Stimulated activated CD4-positive, alpha-beta T cell treated with anti-CD3 and anti-CD28 coated beads, Interleukin-2, amount 100 ng/mL, for 24 hours (primary cell): ENCODE results near the gene GBP7.
"Not testable (repeated sequence)": the region's sequence is repeated elsewhere in the genome, so short reads cannot be mapped to it uniquely, and the experiment has no call there.

ENCODE experiments used
- DNase-seq, 2 donors: peaks; one replicate each; pipeline ENCODE4 v3.0.0-alpha.2; 2020

The GBP7 gene

DNA sequence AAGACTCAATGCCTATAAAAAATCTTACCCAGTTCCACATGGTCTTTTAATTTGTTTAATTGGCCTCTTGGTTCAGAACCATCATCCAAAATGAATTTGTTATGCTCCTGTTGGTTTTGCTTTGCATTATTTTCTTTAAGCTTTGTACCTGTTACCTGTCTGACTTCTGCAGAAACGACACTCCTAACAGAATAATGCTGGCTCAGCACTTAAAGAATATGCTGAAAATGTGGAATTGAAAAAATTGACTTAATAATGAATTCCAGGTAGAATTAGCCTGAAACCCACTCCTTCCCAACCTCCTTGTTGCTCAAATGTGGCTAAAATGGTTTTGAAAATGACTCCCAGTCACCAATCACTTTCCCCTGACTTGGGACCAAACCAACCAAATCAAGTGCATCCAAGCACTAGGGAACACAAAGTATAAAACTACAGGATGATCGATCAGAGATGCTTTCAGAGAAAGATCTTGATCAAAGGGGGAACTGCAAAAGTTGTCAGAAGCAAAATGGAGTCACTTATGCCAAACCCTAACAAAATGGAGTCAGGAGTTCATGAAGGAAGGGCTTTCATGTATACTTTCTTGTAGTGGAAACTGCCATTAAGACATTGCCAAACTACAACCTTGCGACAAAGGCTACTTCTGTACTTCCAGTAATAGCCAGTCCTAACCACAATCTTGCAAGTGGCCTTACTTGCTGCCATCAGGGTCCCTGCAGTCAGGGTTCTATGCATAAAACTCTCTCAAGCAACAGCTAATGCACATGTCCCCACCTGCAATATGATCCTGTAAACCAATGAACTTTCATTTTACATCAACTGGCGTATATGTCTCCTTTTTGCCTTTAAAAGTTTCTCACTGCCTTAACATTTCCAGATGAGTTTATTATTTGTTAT is 5.4 kb downstream of the GBP7 start:
- no peak for DNase-seq

DNA sequence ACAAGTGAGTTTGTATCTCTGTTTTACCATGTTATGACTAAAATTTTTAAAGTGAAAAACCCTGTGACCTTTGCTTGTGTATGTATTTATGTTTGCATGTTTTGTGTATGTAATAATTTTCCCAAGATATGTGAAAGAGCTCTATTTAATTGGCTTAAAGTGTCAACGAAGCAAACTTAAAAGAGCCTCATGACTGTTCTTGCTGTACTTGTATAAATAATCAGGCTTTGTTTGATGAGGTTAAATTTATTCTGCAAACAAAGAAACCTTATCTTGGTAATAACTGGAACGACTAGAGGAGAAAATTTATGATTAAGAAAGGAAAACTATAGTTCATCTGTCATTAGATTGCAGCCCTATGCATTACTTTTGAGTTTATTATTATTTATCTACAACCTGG is 6.6 kb downstream of the GBP7 start:
- DNase-seq = no peak

- DNase-seq = no peak
These were observed 8.1 kb downstream of the GBP7 start for GRCh38 chr1:89167590-89168230.

- no peak for DNase-seq
These were observed 9.1 kb downstream of the GBP7 start for GRCh38 chr1:89166705-89167104.

DNA sequence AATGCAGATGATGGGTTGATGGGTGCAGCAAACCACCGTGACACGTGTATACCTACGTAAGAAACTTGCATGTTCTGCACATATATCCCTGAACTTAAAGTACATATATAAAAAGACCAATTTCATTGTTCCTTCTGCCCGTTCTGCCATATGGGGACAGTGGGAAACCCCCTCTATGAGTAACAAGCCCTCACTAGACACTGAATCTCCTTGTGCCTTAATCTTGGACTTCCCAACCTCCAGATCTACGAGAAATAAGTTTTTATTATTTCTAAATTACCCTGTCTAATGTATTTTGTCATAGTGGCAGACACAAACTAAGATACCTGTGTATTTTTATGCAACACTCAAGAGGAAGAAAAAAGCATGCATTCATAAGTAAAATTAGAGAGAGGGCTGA is 10.0 kb downstream of the GBP7 start:
- DNase-seq = no peak

- no peak for DNase-seq
These were observed 24.8 kb downstream of the GBP7 start for GRCh38 chr1:89151047-89151446.

DNA sequence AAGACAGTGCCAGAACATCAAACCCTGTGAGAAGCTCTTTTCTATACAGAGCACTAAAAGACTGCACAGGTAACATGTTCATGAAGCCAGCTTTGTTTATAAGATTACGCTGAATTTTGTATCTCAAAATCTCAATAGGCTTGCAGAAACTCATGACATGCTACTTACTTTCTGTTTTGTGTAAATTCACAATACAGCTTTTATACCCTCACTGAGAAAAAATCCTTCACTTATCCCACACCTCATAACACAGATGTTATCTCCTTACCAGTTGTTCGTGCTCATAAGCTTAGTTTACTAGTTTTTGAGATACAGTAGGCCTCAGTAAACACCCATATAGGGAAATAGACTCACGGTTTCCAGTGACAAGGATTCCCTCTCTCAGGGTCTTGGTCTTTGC is 25.8 kb downstream of the GBP7 start:
- no peak for DNase-seq

GRCh38 chr1:89149229-89149628 is 26.6 kb downstream of the GBP7 start:
- no peak for DNase-seq

DNA sequence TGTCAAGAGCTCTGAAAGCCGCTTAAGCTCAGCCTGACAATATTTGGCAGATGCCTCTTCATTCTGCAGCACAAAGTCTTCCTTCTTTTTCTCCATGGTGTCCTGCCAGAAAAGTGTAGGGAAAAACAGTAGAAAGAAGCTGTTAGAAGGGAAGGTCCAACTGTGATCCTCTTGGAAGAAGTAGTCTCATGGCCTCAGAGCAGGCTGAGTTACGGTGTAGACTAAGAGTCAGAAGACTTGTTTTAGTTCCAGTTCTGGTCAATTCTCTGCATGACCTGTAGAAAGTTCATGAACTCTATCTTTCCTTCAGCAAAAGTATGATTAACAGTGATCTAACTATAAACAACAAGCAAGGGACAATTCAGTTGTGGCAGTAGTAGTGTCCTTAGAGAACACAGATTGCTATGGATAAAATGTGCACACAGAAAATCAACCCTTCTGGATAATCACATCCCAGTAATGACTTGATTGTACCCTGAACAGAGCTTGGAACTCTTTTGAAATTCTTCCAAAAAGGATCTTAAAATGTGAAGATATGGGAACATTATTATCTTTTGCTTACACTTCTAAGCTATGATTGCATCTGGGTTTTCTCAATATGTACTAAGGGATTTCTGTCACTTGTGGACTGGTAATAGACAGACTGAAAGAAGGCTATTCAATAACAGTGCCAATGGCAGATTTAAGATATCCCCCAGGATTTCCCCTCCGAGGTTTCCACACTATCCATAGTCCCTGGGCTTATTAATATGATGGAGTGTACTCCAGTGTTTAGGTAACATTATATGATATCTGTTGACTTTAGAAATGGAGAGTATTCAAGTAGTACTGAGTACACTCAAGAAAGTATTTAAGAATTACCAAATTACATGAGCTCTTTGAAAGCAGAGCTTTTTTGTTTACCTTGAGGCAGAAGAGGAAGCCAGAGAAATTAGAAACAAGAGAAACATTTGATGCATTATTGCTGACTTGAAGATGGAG is 27.8 kb downstream of the GBP7 start:
- no peak for DNase-seq

- no peak for DNase-seq
These were observed 29.1 kb downstream of the GBP7 start for GRCh38 chr1:89146721-89147120.

DNA sequence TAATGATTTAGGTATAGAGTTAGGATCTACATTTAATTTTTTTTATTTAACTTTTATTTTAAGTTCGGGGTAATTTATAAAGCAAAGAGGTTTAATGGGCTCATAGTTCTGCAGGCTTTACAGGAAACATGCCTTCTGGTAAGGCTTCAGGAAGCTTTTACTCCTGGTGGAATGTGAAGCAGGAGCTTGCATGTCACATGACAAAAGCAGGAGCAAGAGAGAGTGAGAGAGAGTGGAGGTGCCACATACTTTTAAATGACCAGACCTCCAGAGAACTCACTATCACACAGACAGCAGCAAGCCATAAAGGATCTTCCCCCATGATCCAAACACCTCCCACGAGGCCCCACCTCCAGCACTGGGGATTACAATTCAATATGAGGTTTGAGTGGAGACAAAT is 32.3 kb downstream of the GBP7 start:
- no peak for DNase-seq

DNA sequence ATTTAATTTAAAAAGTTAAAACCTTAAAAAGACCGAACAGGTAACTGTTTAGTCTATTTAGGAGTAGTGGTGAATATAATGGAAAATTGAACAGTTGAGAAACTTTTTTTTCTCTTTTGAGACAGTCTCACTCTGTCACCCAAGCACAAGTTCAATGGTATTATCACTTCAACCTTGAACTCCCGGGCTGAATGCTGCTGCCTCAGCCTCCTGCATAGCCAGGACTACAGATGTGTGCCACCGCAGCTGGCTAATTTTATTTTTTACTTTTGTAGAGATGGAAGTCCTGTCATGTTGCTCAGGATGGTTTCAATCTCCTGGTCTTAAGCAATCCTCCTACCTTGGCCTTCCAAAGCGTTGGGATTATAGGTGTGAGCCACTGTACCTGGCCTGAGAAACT is 33.6 kb downstream of the GBP7 start:
- DNase-seq = no peak

DNA sequence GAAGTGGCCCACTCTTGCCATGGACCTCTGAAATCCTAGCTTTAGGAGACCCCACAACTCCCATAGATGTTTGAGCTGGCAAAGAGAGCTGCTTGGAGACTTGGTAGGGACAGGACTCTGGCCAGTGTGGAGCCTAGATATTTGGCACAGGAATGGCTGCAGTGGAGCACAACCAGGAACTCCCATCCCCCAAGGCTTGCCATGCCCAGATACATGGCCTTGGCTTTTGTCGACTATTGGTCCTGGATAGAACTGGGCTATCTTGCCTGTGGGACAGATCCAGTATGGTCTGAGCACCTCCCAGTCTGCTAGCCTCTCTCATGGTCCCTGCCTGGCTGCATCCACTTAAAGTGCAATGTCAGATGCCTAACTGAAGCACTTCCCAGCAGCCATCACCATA is 42.1 kb downstream of the GBP7 start:
- DNase-seq = no peak

GRCh38 chr1:89130716-89131115 is 45.1 kb downstream of the GBP7 start:
- no peak for DNase-seq

- DNase-seq = no peak
These were observed 45.9 kb downstream of the GBP7 start for GRCh38 chr1:89129911-89130310.

- DNase-seq = not testable (repeated sequence)
These were observed 47.8 kb downstream of the GBP7 start for GRCh38 chr1:89128003-89128458.

- DNase-seq = peak; percentile 62 to 75
These were observed 48.9 kb downstream of the GBP7 start for GRCh38 chr1:89126602-89127565.

DNA sequence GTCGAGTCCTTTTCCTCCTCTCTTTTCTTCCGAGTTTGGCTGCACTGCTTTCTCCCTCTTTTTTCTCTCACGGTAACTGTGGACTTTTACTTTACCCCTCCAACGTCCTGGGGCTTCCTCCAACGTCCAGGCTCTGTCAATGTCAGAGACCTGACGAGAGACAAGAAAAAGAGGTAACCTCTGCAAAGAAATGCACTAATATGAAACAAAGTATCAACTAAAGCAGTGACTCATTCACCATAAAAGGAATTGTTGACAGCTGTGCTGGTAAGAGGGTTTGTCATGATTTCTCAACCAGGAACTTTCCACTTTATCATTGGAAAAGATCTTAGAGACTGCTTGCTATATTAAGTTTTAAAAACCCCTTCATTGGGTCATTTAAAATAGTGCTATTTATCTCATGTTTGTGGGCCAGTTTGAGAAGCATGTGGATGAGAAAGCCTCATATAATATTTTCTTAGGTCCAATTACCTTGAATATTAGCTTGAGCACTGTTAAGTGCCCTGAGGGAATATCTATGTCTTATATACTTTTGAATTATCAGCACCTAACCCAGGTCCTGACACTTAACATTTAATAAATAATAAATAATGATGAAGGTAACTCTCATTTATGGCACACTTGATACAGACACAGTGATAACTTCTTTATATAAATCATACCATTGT is 49.8 kb downstream of the GBP7 start, which contains the start of gene GBP2:
TSS of gene GBP2 (minus strand) at position 202 of the 668 bp plus-strand sequence. CDS start 4,148 bp downstream, outside the sequence.
- peak in 1 of 2 donors; percentile 44 for DNase-seq

DNA sequence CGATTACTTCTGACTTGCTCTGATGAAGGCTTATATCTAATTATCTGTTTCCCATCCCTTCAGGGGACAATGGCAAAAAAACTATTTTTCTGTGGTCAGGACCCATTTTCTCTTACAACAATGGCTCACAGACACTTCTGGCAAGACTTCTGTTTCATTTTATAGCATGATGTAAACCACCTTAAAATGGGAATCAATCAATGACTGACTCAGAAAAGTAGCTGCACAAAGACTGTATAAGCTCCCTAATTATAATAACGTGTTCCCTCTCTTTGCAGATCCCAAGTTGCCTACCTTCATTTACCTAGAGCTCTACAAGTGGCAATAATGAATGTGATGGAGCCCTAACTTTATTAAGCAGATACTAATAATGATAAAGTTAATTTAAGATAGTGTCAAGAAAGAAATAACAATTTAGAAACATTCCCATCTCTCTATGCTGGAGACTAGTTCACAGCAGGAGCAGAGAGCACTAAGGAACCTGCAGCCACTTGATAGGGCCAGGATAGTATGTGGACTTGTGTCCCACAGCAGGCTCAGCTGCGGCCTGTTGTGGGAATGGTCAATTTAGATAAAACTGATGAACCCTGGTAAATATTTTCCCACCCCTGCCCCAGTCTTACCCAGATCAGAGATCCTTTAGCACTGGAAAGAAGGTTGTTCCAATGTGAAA is 50.4 kb downstream of the GBP7 start:
- DNase-seq = no peak

GRCh38 chr1:89121641-89122040 is 54.2 kb downstream of the GBP7 start:
- no peak for DNase-seq

DNA sequence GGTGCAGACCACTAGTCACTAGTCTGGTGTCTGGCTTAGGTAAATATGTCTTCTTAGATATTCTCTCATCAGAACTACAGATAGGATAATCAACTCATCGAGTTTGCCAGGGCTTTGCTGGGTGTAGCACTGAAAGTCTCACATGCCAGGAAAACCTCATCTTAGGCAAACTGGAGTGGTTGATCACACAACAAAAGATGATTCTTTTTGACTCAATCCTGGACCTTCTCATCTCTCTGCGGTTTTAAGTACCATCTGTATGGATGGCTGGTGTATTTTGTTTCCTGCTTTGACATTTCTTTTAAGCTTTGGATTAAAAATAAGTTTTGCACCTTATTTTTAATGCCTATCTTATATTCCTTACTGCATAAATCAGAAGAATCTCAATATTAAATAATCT is 61.1 kb downstream of the GBP7 start:
- DNase-seq = no peak
